ENCODE measurements around the gene DDIT4L.

DNA sequence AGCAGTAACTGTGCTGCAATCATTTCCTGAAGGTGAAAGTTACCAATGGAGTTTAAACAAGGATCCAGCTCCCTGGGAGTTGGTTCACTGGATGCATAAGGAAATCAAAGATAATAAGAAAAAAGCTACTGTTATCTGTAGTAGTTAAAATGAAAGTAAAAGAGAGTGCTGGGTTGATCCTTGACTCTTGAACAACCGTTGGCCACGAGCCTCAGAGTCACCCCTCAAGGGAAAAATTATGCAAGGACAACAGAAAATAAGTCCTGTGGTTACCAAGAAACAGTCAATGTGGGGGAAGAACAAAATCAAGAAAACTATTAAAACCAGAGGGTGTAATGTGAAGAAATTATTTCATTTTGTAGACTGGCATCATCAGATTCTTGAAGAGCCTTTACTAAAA lies 49.7 kb upstream of the DDIT4L start:
- TF ChIP-seq, protein P1, sequence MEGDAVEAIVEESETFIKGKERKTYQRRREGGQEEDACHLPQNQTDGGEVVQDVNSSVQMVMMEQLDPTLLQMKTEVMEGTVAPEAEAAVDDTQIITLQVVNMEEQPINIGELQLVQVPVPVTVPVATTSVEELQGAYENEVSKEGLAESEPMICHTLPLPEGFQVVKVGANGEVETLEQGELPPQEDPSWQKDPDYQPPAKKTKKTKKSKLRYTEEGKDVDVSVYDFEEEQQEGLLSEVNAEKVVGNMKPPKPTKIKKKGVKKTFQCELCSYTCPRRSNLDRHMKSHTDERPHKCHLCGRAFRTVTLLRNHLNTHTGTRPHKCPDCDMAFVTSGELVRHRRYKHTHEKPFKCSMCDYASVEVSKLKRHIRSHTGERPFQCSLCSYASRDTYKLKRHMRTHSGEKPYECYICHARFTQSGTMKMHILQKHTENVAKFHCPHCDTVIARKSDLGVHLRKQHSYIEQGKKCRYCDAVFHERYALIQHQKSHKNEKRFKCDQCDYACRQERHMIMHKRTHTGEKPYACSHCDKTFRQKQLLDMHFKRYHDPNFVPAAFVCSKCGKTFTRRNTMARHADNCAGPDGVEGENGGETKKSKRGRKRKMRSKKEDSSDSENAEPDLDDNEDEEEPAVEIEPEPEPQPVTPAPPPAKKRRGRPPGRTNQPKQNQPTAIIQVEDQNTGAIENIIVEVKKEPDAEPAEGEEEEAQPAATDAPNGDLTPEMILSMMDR (IDR thresholded peaks at IDR 0.05) = no peak
- TF ChIP-seq POLR2A (IDR thresholded peaks at IDR 0.05) = no peak

Measured in uterus (tissue), 2 donors.